ENCODE data around the gene PPP1R3F.

Gene PPP1R3F

GRCh38 chrX:49244207-49244606, 25.4 kb upstream of the PPP1R3F start:
- DNase-seq (ENCODE audit: extremely low spot score), result no peak
- CTCF ChIA-PET, result no interaction called here
- POLR2A ChIA-PET, result no interaction called here
- TF ChIP-seq FOXA1 (IDR thresholded peaks at IDR 0.05), result no peak
- TF ChIP-seq FOXK2 (IDR thresholded peaks at IDR 0.05), result no peak
- TF ChIP-seq ARNT (IDR thresholded peaks at IDR 0.05), result no peak
- no peak for TF ChIP-seq PKNOX1 (IDR thresholded peaks at IDR 0.05)
- no peak for TF ChIP-seq TARDBP (IDR thresholded peaks at IDR 0.05)
- TF ChIP-seq BHLHE40 (IDR thresholded peaks at IDR 0.05; ENCODE audit: borderline replicate concordance), result no peak
- no peak for TF ChIP-seq CTBP1 (IDR thresholded peaks at IDR 0.05; ENCODE audit: borderline replicate concordance)
- no peak for TF ChIP-seq NFRKB (IDR thresholded peaks at IDR 0.05)
- no peak for TF ChIP-seq FOXM1 (IDR thresholded peaks at IDR 0.05; ENCODE audit: borderline replicate concordance)
- TF ChIP-seq L3MBTL2 (conservative IDR thresholded peaks at IDR 0.05), result no peak
- TF ChIP-seq SP1 (IDR thresholded peaks at IDR 0.05), result no peak
- TF ChIP-seq ZNF384 (IDR thresholded peaks at IDR 0.05), result no peak
- no peak for TF ChIP-seq ELF4 (IDR thresholded peaks at IDR 0.05)
- TF ChIP-seq HDGF (IDR thresholded peaks at IDR 0.05; ENCODE audit: borderline replicate concordance), result no peak
- no peak for TF ChIP-seq LEF1 (IDR thresholded peaks at IDR 0.05; ENCODE audit: borderline replicate concordance)
- TF ChIP-seq SUZ12 (IDR thresholded peaks at IDR 0.05), result no peak

- ChIA-PET POLR2A (no interaction called here), CTCF (no interaction called here)
- DNase-seq (ENCODE audit: extremely low spot score), result no peak
- TF ChIP-seq ARNT (IDR thresholded peaks at IDR 0.05) (no peak), BHLHE40 (IDR thresholded peaks at IDR 0.05; ENCODE audit: borderline replicate concordance) (no peak), SP1 (IDR thresholded peaks at IDR 0.05) (no peak), PKNOX1 (IDR thresholded peaks at IDR 0.05) (no peak), LEF1 (IDR thresholded peaks at IDR 0.05; ENCODE audit: borderline replicate concordance) (no peak), HDGF (IDR thresholded peaks at IDR 0.05; ENCODE audit: borderline replicate concordance) (no peak), FOXM1 (IDR thresholded peaks at IDR 0.05; ENCODE audit: borderline replicate concordance) (no peak), TARDBP (IDR thresholded peaks at IDR 0.05) (no peak), SUZ12 (IDR thresholded peaks at IDR 0.05) (no peak), FOXA1 (IDR thresholded peaks at IDR 0.05) (no peak), CTBP1 (IDR thresholded peaks at IDR 0.05; ENCODE audit: borderline replicate concordance) (no peak), ELF4 (IDR thresholded peaks at IDR 0.05) (no peak), L3MBTL2 (conservative IDR thresholded peaks at IDR 0.05) (no peak), NFRKB (IDR thresholded peaks at IDR 0.05) (no peak), ZNF384 (IDR thresholded peaks at IDR 0.05) (no peak), FOXK2 (IDR thresholded peaks at IDR 0.05) (no peak)
Observed at GRCh38 chrX:49246541-49246940, 23.1 kb upstream of the PPP1R3F start.

- TF ChIP-seq LEF1 (IDR thresholded peaks at IDR 0.05; ENCODE audit: borderline replicate concordance), result no peak
- TF ChIP-seq PKNOX1 (IDR thresholded peaks at IDR 0.05), result no peak
- no peak for TF ChIP-seq FOXA1 (IDR thresholded peaks at IDR 0.05)
- TF ChIP-seq FOXK2 (IDR thresholded peaks at IDR 0.05), result no peak
- ChIA-PET CTCF (no interaction called here), POLR2A (interaction anchor here (1.2 kb wide), 1 partner anchor 21 kb away, joined by 4 read pairs; no protein-coding TSS in a partner anchor)
- DNase-seq (ENCODE audit: extremely low spot score), result no peak
Observed at GRCh38 chrX:49247346-49247745, 22.2 kb upstream of the PPP1R3F start.

GRCh38 chrX:49247916-49248811, 21.4 kb upstream of the PPP1R3F start:
- no peak for TF ChIP-seq LEF1 (IDR thresholded peaks at IDR 0.05; ENCODE audit: borderline replicate concordance)
- no peak for TF ChIP-seq SP1 (IDR thresholded peaks at IDR 0.05)
- DNase-seq (ENCODE audit: extremely low spot score), result no peak
- ChIA-PET CTCF (interaction anchor here (1.1 to 2.3 kb wide), 2 partner anchors 10 to 55 kb away, joined by 3 to 5 read pairs; no protein-coding TSS in a partner anchor), POLR2A (interaction anchor here (1.2 kb wide), 1 partner anchor 20 kb away, joined by 4 read pairs; no protein-coding TSS in a partner anchor)

GRCh38 chrX:49249071-49249470, 20.5 kb upstream of the PPP1R3F start:
- DNase-seq (ENCODE audit: extremely low spot score), result no peak
- CTCF ChIA-PET, result interaction anchor here (2.3 kb wide), 1 partner anchor 56 kb away, joined by 5 read pairs; no protein-coding TSS in a partner anchor
- POLR2A ChIA-PET, result no interaction called here
- TF ChIP-seq LEF1 (IDR thresholded peaks at IDR 0.05; ENCODE audit: borderline replicate concordance), result no peak
- no peak for TF ChIP-seq SUZ12 (IDR thresholded peaks at IDR 0.05)
- no peak for TF ChIP-seq L3MBTL2 (conservative IDR thresholded peaks at IDR 0.05)

GRCh38 chrX:49249616-49250015, 20.0 kb upstream of the PPP1R3F start:
- ChIA-PET POLR2A (interaction anchor here (0.7 kb wide), 1 partner anchor 11 kb away, joined by 3 read pairs; no protein-coding TSS in a partner anchor), CTCF (interaction anchor here (2.3 kb wide), 1 partner anchor 57 kb away, joined by 5 read pairs; no protein-coding TSS in a partner anchor)
- DNase-seq (ENCODE audit: extremely low spot score), result no peak
- TF ChIP-seq FOXM1 (IDR thresholded peaks at IDR 0.05; ENCODE audit: borderline replicate concordance) (no peak), L3MBTL2 (conservative IDR thresholded peaks at IDR 0.05) (no peak), SP1 (IDR thresholded peaks at IDR 0.05) (no peak), BHLHE40 (IDR thresholded peaks at IDR 0.05; ENCODE audit: borderline replicate concordance) (no peak)
